IPS-18c (cell line): ENCODE measurements around the gene DLX2.
A peak's percentile ranks its signal among the peaks of the same experiment; 100 is the strongest.

Source experiments
- H3K4me3 ChIP-seq: 2 replicates; pipeline ENCODE4 v1.7.0; 2013; ENCODE audit warnings: low read depth, mild to moderate bottlenecking, low read length, moderate library complexity; ENCODE audit not compliant: insufficient read depth
- H3K9me3 ChIP-seq: one replicate; pipeline ENCODE4 v1.6.1; 2013; ENCODE audit warnings: mild to moderate bottlenecking, low read length, moderate library complexity; ENCODE audit not compliant: control insufficient read depth, insufficient read depth

Gene DLX2

DNA sequence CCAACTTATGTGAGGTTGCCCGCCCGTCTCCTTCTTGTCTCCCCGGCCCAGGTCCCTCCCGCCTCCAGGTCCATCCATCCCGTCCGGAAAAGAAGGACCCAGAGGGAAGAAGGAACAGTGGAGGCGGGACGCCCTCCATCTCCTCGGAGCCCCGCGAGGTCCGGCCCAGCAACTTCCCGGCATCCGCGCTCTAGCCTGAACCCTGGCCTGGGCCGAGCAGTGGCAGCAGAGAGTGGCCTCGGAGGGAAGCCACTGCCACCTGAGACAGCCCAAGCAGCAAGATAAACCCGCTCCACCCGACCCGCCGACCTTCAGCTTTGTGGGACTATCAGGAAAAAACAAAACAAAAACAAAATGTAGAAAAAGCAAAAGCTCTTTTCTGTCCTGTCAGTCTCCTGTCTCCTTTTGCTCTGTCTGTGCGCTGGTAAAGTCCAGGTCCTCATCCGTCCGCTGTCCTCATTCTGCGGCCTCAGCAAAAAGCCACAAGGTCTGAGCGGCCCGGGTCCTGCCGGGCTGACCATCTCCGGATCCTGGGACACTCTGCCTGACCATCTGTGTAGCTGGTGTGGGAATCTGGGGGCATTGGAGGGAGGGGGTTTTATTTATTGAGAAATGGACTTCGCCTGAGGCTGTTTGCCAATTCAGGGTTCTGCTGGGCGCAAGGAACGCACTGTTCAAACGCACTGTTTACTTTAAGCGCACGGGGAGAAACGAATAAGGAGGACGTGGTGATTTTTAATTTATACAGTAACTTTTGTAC is 14.3 kb downstream of the DLX2 start:
- Histone ChIP-seq H3K4me3 (peak overlapping the region; percentile 0; the same call in 1 of the 2 replicates), H3K9me3 (peaks cover 2% of the 10 kb centered on the region)

DNA sequence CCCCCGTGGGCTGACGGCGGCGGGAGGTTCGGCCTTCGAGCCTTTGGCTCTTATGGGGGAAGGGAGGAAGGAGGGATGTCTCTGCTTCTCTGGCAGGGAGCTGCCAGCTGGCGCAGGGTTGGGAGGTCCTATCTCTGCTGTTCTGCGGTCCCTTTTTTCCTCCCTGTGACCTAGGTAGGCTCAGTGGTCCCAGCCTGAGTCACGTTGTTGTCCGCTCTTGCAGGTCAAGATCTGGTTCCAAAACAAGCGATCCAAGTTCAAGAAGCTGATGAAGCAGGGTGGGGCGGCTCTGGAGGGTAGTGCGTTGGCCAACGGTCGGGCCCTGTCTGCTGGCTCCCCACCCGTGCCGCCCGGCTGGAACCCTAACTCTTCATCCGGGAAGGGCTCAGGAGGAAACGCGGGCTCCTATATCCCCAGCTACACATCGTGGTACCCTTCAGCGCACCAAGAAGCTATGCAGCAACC is 14.9 kb downstream of the DLX2 start:
- H3K9me3 ChIP-seq = peaks cover 2% of the 10 kb centered on the region
- peak overlapping the region; percentile 16; the same call in 1 of the 2 replicates for H3K4me3 ChIP-seq

DNA sequence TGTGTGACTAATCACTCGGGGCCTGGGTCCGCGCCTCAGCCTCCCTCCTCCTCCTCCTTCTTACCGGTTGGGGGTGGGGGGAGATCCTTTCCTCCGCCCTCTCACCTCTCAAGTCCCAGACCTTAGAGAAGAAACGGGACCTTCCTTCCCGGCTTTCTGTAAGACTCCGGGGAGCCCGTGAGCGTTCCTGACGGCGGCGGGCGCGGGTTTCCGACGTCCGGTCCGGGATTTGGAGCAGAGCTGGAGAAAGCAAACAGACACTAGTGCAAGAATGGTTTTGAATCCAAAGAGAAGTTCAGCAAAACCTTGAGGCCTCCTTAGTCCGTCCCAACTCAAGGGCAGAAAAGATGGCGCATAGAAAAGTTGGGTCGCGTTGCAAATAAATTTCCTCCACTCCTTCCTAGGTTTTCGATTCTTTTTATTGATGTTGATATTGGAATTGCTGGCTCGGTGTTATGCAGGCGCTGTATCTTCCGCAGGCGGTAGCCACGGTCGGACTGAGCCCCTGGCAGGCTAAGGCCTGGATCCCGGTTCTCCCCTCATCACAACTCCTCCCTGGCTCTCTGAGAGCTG is 15.4 kb downstream of the DLX2 start:
- Histone ChIP-seq H3K4me3 (peak overlapping the region; percentile 29; the same call in 1 of the 2 replicates), H3K9me3 (peaks cover 2% of the 10 kb centered on the region)

DNA sequence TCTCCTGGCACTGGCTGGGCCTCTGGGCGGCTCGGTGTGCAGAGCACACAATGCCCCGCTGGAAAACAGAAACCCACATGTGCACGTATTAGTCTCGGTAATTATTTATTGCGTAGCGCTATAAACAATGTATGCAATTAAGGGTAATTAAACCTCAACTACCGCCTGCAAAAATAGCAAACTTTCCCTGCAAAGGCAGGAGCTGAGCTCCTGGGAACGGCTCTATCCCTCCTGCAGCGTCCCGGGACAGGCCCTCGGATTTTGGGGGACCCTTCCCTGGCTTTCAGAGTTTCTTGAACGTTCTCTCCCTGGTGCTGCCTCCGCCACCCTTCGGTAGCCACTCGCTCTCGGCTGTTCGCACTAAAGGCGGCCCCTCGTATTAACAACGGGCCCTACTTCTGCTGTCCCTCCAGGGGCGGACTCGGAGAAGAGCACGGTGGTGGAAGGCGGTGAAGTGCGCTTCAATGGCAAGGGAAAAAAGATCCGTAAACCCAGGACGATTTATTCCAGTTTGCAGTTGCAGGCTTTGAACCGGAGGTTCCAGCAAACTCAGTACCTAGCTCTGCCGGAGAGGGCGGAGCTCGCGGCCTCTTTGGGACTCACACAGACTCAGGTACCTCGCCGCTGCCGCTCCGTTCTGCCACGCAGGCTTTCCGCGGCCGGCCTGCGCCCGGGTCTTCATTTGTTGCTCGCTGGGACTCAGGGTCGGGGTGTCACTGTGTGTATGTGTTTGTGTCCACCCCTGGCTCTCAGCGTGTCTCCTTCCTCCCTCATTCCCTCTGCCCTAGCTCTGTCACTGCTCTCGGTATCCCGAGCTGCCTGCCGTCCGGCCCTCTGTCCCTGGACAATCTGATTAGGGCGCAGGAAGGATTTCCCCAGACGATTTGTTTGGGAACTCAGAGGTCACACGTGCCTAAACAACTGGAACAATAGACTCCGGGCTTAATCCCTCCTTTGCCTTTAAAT is 16.2 kb downstream of the DLX2 start:
- Histone ChIP-seq H3K9me3 (peaks cover 2% of the 10 kb centered on the region), H3K4me3 (peak overlapping the region; percentile 29)

DNA sequence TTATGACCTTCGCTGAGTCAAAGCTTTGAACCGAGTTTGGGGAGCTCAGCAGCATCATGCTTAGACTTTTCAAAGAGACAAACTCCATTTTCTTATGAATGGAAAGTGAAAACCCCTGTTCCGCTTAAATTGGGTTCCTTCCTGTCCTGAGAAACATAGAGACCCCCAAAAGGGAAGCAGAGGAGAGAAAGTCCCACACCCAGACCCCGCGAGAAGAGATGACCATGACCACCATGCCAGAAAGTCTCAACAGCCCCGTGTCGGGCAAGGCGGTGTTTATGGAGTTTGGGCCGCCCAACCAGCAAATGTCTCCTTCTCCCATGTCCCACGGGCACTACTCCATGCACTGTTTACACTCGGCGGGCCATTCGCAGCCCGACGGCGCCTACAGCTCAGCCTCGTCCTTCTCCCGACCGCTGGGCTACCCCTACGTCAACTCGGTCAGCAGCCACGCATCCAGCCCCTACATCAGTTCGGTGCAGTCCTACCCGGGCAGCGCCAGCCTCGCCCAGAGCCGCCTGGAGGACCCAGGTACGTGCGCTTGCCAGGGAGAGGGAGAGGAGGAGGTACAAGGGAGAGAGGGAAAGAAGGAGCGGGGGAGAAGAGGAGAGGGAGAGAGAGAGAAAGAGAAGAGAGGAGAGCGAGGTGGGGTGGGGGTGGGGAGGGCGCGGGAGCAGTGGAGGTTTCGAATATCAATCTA is 17.1 kb downstream of the DLX2 start, which contains the start of gene DLX1:
Gene DLX1 (plus strand): TSS at position 48 of the 700 bp plus-strand sequence. CDS start 171 bp downstream, at position 219.
- Histone ChIP-seq H3K9me3 (peaks cover 2% of the 10 kb centered on the region), H3K4me3 (peak within 1 kb of the TSS; percentile 47)

DNA sequence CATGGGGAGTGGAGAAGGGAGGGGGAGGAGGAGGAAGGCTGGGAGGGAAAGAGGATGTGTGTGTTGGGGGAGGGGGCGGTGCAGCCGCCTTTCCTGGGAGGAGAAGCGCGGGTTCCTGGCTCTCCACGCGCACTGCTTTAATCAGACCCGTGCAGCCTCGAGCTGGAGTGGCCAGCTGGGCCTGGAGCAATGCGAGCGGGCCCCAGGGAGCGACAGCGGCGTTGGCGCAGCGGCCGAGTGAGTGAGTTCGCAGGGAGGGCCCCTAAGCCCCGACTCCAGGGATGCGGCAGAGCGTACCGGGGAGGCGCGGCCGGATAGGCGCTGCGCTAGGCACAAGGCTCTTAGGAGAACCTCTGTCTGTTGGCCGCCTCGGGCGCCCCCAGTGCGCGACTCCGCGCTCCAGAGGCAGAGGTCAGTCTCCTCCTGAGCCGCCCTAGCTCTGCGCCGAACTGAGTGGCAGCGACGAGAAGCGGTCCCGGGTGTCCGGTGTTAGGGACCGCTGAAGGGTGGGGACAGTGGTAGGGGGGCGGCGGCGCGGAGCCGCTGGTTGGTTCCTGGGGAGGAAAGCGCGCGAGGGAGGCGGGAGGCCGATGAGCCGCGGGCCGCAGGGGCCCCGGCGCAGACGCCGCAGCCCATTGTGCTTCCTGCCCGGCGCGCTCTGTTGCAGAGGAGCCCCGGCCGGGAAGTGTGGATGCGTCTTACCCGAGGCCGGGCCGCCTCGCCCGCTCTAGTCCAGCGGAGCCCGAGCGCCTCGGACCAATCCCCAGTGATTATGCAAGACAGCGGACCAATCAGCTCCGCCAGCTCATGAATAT is 17.8 kb downstream of the DLX2 start:
- Histone ChIP-seq H3K4me3 (peak overlapping the region; percentile 47), H3K9me3 (no peaks in the 10 kb centered on the region)

DNA sequence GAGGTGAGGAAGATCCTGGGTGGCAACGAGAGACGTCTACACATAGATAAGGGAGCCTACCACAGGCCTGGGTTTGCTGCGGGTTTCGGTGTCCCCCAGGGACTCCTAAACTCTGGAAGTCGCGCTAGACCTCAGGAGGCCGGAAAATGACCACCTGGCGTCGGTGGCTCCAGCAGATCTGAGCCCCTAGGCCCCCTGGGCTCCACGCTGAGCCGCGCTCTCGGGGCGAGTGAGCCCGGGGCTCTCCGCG is 18.4 kb downstream of the DLX2 start:
- peak overlapping the region; percentile 47 for H3K4me3 ChIP-seq

DNA sequence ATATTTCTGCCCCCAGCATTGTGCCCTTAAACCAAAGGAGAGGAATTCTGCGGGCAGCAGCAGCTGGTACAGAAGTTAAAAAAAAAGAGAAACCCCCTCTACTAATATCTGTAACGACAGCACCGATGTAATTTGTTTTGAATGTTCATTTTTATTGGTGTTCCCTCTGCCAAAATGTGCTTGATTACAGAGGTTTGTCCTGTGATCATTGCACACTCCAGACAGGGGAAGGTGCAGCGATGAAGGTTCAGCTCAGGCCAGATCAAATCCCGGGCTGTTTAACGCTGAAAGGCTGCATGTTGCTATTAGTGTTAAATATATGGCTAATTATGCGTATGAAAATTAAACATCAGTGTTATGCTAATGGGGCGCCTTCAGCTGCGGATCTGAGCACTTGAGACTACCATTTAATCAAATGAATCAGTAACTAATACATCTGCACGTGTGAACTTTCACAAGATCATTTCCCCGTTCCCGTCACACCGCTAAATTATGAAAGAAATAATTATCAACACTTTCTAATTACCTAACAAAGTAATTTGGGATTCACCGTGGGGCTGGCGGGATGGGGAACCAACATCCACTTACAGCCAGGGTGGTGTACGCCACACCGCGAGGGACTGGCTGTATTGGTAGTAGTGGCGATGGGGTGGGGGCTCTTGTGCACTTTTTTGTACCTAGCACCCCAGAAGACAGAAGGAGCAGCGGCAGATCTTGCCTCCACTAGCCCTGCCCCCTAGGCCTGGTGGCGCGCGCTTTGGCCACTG is 18.9 kb downstream of the DLX2 start:
- peak overlapping the region; percentile 47; the same call in 1 of the 2 replicates for H3K4me3 ChIP-seq
- H3K9me3 ChIP-seq = no peaks in the 10 kb centered on the region

More for the DNA sequence above, 18.4 kb downstream of the DLX2 start:
- H3K9me3 ChIP-seq = no peaks in the 10 kb centered on the region

DNA sequence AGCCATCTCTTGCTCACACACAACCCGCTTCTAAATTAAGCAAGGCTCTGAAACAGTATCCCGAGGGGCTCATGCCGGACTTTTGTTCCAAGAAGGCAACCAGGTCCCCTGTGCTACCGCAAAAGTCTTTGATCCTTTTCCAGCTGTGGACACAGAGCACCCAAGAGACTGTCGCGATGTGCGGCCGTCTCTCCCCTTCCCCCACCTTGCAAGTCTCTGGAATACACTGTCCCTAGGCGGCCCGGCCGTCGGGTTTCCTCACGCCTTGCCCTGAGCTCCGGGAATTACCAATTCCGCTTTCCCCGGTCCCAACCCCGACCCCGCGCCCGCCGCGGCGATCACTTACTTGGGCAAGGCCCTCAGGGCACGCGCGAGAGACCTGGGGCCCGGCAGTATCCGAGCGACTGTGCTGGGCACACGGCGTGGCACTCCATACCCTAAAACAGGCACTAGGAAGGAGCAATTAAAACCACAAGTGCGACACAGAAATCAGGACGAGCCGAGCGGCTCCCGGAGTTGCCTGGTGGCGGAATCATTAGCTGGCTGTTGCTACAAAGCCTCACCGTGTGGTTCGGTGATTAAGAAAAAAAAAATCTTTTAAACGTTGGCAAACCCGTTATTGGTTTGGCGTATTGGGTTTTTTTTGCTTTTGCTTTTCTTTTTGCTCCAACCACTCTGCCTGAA is 19.6 kb downstream of the DLX2 start:
- H3K9me3 ChIP-seq = no peaks in the 10 kb centered on the region
- H3K4me3 ChIP-seq = no peak overlapping the region

DNA sequence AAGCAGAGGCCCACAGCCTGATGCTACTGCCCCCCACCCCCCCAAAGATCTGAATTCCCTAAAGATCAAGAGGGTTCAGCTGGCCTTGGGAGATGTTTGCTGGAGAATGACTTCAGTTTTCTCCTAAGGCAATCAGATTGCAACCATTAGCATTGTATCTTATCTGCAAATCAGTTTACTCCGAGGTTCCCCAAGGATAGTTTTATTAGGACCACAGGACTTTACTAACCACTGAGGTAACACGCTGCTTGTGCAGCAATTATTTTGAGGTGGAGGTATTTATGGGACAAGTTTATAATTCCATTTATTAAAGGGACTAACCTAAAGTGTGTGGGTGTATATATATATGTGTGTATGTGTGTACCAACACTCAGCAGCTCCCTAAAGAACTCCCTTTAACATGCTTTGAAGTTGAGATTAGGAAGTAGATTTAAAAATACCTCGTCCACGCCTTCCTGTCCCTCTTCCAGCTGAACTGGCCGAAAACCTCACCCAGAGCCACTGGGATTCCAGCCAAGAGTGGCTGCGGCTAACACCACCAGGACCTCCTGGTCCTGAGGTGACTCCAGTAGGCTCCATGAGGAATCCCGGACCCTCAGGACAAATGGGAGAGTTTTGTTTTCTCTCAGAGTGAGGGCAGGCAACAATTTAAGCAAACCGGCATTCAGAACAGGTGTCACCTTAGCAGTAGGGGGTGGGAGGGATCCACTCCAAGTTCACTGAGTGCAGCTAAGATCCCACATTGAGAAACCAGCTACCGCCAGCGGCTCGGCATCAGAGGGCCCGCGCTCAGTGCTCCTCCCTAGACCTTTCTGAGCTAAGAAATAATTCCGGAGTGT is 20.4 kb downstream of the DLX2 start:
- no peak overlapping the region for H3K4me3 ChIP-seq

DNA sequence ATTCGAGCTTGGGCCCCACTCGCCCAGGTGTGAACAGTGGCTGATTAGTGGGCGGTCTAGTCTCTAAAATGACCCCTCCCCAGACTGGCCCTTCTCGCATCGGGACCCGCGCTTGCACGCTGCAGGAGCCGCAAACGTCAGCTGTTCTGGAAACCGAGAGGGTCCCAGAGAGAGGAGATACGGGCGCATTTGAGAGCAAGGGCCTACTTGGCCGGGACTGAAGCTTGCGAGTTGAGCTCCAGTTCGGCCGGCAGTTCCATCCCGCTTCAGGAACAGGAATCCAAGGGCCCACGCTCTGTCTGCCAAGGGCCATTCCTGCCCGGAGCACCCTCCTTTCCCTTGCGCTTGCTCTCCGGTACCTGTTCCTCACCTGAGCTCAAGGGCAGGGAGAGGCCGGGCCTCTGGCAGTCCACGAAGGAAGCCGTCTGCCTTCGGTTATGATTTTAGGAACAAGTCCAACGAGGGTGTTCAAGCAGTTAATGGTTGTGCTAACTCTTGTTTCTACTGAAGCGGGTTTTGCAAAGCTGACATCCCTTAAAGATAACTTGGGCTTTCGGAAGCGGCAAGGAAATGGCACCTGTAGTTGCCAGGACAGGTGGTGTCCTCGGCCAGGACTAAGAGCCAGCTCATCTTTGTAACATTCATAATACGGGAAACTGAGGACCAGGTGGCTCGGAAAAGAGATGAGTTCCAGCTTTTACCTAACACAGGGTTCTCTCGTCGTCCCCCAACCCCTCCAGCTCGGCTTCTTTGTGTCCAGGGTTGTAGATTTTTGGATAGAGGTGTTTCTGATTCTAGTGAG is 21.3 kb downstream of the DLX2 start:
- Histone ChIP-seq H3K9me3 (no peaks in the 10 kb centered on the region), H3K4me3 (peak overlapping the region; percentile 2; the same call in 1 of the 2 replicates)

More for the DNA sequence above, 20.4 kb downstream of the DLX2 start:
- H3K9me3 ChIP-seq = no peaks in the 10 kb centered on the region

DNA sequence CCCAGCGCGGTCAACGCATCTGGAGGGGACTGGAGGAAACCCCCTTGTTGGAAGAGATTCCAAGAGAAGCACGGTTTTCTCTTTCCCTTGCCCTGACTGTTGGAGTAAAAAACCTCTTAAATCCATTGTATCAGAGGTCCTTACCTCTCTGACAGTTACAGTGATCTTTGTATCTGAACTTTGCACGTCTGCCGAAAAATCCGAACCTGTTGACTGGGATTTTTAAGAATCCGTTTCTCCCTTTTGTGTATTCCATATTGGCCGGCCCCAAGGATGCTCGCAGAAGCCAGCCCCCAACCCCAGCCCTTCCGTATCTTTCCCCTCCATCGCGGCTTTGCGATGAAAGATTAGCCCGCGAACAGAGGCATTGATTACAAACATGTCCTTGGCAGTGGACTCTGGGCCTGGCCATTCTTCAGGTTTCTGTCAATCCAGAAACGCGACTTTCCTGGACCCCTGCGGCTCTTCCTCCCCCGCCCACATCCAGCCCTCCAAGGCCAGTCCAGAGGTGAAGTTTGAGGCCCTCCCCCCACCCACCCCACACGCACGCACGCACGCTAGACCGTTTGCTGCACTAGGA is 22.0 kb downstream of the DLX2 start:
- H3K9me3 ChIP-seq = no peaks in the 10 kb centered on the region
- peak overlapping the region; percentile 2; the same call in 1 of the 2 replicates for H3K4me3 ChIP-seq

DNA sequence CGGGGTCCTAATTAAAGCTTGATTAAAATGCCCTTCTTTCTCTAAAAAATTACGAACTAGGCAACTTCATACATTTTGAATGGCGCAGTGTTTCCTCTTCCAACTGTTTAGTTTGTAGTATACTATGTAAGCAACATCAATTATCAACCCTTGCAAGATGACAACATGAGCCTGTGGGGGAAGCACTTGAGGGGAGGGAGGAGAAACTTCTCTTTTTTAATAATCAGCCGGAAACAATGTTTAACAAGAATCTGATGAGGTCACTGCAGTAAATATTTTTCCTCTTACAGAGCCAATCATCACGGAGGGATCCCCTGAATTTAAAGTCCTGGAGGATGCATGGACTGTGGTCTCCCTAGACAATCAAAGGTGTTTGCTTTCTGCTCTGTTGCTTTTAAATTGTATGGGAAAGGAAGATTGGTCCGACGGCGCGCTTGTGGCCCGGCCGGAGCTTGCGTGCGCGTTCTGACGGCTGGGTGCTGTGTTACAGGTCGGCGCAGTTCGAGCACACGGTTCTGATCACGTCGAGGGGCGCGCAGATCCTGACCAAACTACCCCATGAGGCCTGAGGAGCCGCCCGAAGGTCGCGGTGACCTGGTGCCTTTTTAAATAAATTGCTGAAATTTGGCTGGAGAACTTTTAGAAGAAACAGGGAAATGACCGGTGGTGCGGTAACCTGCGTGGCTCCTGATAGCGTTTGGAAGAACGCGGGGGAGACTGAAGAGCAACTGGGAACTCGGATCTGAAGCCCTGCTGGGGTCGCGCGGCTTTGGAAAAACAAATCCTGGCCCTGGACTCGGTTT is 22.7 kb downstream of the DLX2 start:
- H3K4me3 ChIP-seq = no peak overlapping the region

More for the DNA sequence above, 22.7 kb downstream of the DLX2 start:
- H3K9me3 ChIP-seq = no peaks in the 10 kb centered on the region
